ENCODE data around the gene PNPLA2. TPM values are rescaled to one million over a fixed set of nuclear protein-coding genes. Genes with fewer than 3 reads are reported as not detected.

The PNPLA2 gene
- total RNA-seq, 2 experiments from 2014 or later = 19.8 to 41.2 TPM

DNA sequence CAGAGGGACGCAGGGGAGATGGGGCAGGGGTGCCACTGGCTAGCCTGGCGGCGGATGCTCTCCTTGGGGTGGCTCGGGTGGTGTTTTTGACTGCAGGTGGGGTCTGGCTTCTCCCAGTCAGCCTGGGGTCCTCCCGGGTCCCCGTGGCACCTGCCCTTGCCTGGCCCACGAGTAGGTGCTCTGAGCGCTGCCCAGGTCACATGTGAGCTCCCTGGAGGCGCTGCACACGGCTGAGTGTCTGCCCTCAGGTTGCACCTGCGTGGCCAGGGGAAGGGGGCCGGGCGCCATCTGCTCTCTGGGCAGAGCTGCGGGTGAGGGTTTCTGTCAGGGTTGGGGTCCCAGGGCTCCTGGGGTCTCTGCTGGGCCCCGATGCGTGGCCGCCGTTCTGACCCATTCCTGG lies 29.2 kb downstream of the PNPLA2 start:
- intact Hi-C loops (cut with micrococcal nuclease; ENCODE audit: unreplicated experiment) = loop anchor here (1.0 to 5.0 kb wide), 3 partner anchors 59 to 203 kb away; no protein-coding TSS in a partner anchor
- Histone ChIP-seq H3K36me3 (ENCODE audit: insufficient read depth, low read length) (no peaks in the 10 kb centered on the region), H3K4me2 (ENCODE audit: low read length) (peak overlapping the region; percentile 87; the same call in 1 of the 2 replicates), H4K20me1 (ENCODE audit: insufficient read depth, low read length) (no peaks in the 10 kb centered on the region), H2AFZ (ENCODE audit: low read length) (no peak overlapping the region), H3K9me3 (ENCODE audit: low read length) (no peaks in the 10 kb centered on the region), H3K27ac (ENCODE audit: low read depth, low read length, poor library complexity, severe bottlenecking) (no peak overlapping the region), H3K4me1 (ENCODE audit: insufficient read depth, low read length, poor library complexity, severe bottlenecking) (peaks cover 30% of the 10 kb centered on the region), H3K4me3 (ENCODE audit: low read depth, low read length, poor library complexity, severe bottlenecking) (no peak overlapping the region), H3K9me2 (ENCODE audit: insufficient read depth, low read length) (no peaks in the 10 kb centered on the region), H3K79me2 (ENCODE audit: insufficient read depth, low read depth, low read length) (no peaks in the 10 kb centered on the region)
- TF ChIP-seq CTCF (conservative IDR thresholded peaks at IDR 0.05; ENCODE audit: low read length) = no peak
- no peak for TF ChIP-seq EZH2phosphoT487 (IDR thresholded peaks at IDR 0.05; ENCODE audit: borderline replicate concordance, low read depth, low read length)
- no peak for DNase-seq (ENCODE audit: low spot score)
- POLR2A ChIA-PET = no interaction called here
- CTCF ChIA-PET (ENCODE audit: unreplicated experiment) = interaction anchor here (0.8 to 1.0 kb wide), 2 partner anchors 9 to 204 kb away, joined by 3 read pairs; no protein-coding TSS in a partner anchor
- BruUV-seq (replicated peaks) = no TSS peak

DNA sequence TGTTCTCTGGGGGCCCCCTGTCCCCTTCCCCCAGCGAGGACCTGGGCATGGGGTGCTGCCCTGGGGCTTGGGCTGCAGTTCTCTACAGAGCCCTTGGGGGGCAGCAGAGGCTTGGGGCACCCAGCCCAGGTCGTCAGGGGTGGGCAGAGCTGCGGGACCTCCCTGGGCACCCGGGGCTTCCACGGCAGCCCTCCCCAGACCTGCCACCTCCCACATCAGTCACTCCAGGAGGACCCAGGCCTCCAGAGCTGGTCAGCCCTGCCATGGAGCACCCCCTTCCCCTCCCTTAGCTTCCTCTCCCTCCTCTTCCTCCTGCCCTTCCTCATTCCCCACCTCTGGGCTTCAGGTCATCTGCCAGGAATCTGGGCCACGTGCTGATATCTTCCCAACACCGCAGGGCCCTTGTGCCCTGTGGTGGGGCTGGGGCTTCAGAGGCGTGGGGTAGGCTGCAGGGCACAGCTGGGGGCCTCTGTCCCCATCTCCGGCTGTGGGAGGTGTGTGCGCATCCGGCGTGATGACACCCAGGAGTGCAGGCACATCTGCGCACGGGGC lies 29.7 kb downstream of the PNPLA2 start:
- no peaks in the 10 kb centered on the region for H3K79me2 ChIP-seq (ENCODE audit: insufficient read depth, low read depth, low read length)
- no peaks in the 10 kb centered on the region for H3K9me2 ChIP-seq (ENCODE audit: insufficient read depth, low read length)
- ChIA-PET POLR2A (no interaction called here), CTCF (ENCODE audit: unreplicated experiment) (interaction anchor here (1.0 kb wide), 1 partner anchor 203 kb away, joined by 3 read pairs; no protein-coding TSS in a partner anchor)
- peaks cover 29% of the 10 kb centered on the region for H3K4me1 ChIP-seq (ENCODE audit: insufficient read depth, low read length, poor library complexity, severe bottlenecking)
- H3K9me3 ChIP-seq (ENCODE audit: low read length) = no peaks in the 10 kb centered on the region
- H4K20me1 ChIP-seq (ENCODE audit: insufficient read depth, low read length) = no peaks in the 10 kb centered on the region
- H3K4me3 ChIP-seq (ENCODE audit: low read depth, low read length, poor library complexity, severe bottlenecking) = peak overlapping the region; percentile 66
- TF ChIP-seq CTCF (conservative IDR thresholded peaks at IDR 0.05; ENCODE audit: low read length) (peak; percentile 87), EZH2phosphoT487 (IDR thresholded peaks at IDR 0.05; ENCODE audit: borderline replicate concordance, low read depth, low read length) (no peak)
- no peak overlapping the region for H3K27ac ChIP-seq (ENCODE audit: low read depth, low read length, poor library complexity, severe bottlenecking)
- H2AFZ ChIP-seq (ENCODE audit: low read length) = no peak overlapping the region
- DNase-seq (ENCODE audit: low spot score) = peak; percentile 71
- intact Hi-C loops (cut with micrococcal nuclease; ENCODE audit: unreplicated experiment) = loop anchor here (1.0 to 5.0 kb wide), 3 partner anchors 59 to 203 kb away; no protein-coding TSS in a partner anchor
- H3K4me2 ChIP-seq (ENCODE audit: low read length) = peak overlapping the region; percentile 87
- no TSS peak for BruUV-seq (replicated peaks)
- no peaks in the 10 kb centered on the region for H3K36me3 ChIP-seq (ENCODE audit: insufficient read depth, low read length)

GRCh38 chr11:849104-849824 lies 30.6 kb downstream of the PNPLA2 start:
- no peaks in the 10 kb centered on the region for H3K36me3 ChIP-seq (ENCODE audit: insufficient read depth, low read length)
- peaks cover 20% of the 10 kb centered on the region for H3K4me1 ChIP-seq (ENCODE audit: insufficient read depth, low read length, poor library complexity, severe bottlenecking)
- H3K4me2 ChIP-seq (ENCODE audit: low read length) = peak overlapping the region; percentile 87
- no peaks in the 10 kb centered on the region for H3K9me2 ChIP-seq (ENCODE audit: insufficient read depth, low read length)
- CTCF ChIA-PET (ENCODE audit: unreplicated experiment) = no interaction called here
- peak overlapping the region; percentile 66 for H3K4me3 ChIP-seq (ENCODE audit: low read depth, low read length, poor library complexity, severe bottlenecking)
- no peaks in the 10 kb centered on the region for H3K79me2 ChIP-seq (ENCODE audit: insufficient read depth, low read depth, low read length)
- no TSS peak for BruUV-seq (replicated peaks)
- no peak for TF ChIP-seq EZH2phosphoT487 (IDR thresholded peaks at IDR 0.05; ENCODE audit: borderline replicate concordance, low read depth, low read length)
- TF ChIP-seq CTCF (conservative IDR thresholded peaks at IDR 0.05; ENCODE audit: low read length) = no peak
- H3K9me3 ChIP-seq (ENCODE audit: low read length) = no peaks in the 10 kb centered on the region
- H4K20me1 ChIP-seq (ENCODE audit: insufficient read depth, low read length) = no peaks in the 10 kb centered on the region
- POLR2A ChIA-PET = no interaction called here
- intact Hi-C loops (cut with micrococcal nuclease; ENCODE audit: unreplicated experiment) = loop anchor here (5.0 kb wide), 2 partner anchors 58 to 128 kb away; no protein-coding TSS in a partner anchor
- H2AFZ ChIP-seq (ENCODE audit: low read length) = peak overlapping the region; percentile 51; the same call in 1 of the 2 replicates
- DNase-seq (ENCODE audit: low spot score) = peak; percentile 47
- no peak overlapping the region for H3K27ac ChIP-seq (ENCODE audit: low read depth, low read length, poor library complexity, severe bottlenecking)
